HG02759 (cell line): ENCODE measurements around the gene TEF.
"Not testable (repeated sequence)": the region's sequence is repeated elsewhere in the genome, so short reads cannot be mapped to it uniquely, and the experiment has no call there.

Experiments used
- ATAC-seq: cut with Tn5 transposase; IDR thresholded peaks from one replicate; pipeline ENCODE4 v1.9.1; 2021; ENCODE audit warnings: mild to moderate bottlenecking, moderate library complexity; ENCODE audit not compliant: unreplicated experiment

TEF gene

DNA sequence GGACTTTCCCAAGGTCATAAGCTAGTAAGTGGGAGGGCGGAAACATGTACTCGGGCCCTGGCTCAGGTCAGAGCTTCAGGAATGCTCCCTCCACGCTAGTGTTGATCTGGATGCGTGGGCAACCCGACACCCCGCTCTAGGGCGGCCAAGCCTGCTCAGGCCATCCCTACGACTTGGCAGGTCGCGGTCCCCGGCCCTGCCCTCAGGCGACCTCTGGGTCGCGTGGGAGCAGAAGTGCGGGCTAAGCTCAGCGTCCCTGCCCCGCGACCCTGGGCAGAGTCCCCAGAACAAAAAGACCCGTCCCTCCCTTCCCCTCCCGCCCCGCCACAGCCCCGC, 781 bp upstream of the TEF start:
- peak; percentile 14 for ATAC-seq

- ATAC-seq: peak; percentile 37
Measured at GRCh38 chr22:41382098-41382578, 396 bp downstream of the TEF start.

DNA sequence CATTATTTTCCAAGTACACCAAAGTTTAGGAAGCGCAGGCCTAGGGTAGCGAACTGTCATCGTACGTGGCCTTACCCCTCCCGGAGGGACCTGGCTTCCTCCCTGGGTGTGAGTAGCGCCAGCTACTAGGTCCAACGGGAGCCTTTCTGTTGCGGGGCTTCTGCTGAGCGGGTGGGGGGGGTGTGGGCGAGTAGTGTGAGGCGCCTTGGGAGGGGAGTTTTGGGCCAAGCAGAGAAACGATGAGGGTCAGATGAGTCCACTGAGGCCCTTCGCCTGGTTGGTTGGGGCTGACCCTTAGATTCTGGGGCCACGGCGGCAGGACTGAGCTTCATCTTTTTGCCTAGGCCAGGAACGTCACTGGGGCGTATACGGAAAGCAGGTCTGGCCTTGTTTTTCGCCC, 868 bp downstream of the TEF start:
- no peak for ATAC-seq

- no peak for ATAC-seq
Measured at GRCh38 chr22:41383085-41383484, 1.3 kb downstream of the TEF start.

DNA sequence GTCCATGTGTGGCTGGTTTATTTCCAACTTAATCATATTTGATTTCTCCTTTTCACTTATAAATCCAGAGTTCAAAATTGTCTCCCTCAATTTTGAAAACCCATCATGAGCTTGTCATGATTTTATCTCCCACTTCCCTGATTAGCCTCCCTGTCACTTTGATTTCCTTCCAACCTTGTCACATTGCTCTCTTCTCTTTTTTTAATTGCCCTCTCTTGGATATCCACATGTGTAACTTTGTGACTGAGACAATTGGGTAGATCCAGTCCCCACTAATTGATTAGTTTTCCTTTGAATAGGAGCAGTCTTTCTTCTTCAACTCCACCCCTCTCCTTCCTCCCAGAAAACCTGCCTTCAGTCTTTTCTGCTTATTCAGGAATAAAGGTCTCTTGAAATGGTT, 2.4 kb downstream of the TEF start:
- ATAC-seq: no peak

DNA sequence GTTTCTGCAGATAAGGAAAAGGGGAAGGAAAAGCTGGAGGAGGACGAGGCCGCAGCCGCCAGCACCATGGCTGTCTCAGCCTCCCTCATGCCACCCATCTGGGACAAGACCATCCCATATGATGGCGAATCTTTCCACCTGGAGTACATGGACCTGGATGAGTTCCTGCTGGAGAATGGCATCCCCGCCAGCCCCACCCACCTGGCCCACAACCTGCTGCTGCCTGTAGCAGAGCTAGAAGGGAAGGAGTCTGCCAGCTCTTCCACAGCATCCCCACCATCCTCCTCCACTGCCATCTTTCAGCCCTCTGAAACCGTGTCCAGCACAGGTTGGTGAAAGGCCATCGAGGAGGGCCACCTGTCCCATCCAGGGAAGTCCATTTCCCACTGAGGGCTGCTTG, 5.6 kb downstream of the TEF start:
- no peak for ATAC-seq

- no peak for ATAC-seq
Measured at GRCh38 chr22:41394012-41394356, 12.2 kb downstream of the TEF start.

DNA sequence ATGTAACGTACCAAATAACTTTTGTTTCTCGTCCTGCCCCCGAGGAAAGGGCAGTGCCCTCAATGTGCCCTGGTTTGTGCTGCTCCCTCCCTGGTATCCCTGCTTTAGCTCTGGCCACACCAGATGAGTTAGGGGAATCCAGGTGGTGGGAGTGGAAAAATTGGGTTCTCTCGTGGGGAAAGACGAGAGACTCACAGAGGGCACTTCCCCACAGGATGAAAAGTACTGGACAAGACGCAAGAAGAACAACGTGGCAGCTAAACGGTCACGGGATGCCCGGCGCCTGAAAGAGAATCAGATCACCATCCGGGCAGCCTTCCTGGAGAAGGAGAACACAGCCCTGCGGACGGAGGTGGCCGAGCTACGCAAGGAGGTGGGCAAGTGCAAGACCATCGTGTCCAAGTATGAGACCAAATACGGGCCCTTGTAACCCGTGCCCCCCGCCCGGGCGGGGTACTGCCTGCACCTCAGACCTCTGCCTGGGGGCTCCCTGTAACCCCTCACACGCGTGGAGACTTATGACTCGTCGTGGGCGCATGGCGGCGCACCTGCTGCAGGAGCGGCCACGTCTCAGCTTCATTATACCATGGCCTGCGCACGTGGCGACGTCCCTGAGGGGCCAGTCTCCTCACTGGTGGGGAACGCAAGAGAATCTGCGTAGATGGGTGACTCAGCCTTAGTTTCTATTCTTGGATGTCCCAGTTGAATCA, 13.9 kb downstream of the TEF start:
- no peak for ATAC-seq

DNA sequence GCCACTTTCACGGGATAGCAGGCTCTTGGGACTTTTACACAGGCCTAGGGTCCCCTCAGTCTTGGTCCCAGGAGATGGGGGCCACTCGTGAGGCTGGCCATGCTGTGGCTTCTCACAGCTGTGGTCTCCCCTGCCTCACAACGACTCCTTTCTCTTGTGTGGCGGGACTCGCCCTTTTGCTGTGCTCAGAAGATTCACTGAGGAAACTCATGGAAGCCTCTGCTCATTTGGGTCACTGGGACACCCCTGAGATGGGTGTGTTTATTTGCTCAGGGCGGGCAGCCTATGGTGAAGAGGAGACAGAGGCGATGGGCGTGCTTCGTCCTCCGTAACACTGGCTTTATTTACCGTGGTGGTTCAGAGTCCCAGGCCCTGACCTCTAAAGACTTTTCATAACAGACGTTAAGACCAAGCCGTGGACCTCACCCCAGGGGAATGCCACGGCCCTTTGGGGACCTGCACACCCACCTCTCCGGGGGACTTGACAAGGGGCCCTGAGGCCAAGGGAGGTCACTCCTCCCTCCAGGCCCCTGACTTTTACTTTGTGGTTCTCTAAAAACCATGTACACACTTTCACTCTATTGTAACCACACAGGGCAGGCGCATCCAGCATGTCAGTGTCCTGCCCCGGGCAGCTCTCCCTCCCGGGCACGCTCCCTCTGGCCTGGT, 15.5 kb downstream of the TEF start:
- no peak for ATAC-seq

- no peak for ATAC-seq
Measured at GRCh38 chr22:41398921-41399320, 17.2 kb downstream of the TEF start.

DNA sequence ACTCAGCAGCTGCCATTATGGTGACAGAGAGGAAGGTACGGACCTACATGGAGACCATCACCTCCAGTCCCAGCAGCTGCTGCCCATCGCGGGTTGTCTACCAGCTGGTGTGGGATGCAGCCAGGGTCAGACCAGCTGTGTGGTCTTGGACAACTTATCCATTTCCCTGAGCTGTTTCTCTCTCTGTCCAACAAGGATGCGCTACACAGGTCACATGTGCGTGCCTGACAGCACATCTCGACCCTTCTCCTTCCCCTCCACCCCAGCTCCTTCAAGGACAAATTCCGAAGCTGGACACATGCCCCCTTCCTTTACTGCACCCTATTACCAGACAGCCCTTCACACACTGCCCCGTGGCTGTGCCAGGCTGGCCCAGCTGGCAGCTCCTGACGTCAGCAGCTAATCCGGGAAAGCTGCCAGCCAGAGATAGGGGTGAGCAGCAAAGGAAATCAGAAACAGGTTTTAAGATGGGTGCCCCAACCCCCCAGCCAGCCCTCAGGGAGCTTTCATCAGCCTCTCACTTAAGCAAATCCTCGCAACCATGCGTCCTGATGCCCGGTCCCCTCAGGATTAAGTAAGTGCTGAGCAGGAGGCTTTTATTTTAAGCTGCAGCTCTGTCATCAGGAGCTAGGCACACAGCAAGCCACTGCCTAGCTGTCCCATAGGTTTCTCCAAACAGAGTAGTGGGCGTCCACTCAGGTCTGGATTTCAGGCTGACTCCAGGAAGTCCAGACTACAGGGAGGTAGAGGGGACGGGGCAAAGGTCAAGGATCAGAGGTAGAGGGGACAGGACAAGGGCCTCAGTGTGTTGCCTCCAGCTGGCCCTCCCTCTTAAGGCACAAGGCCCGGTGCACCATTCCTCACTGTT, 20.3 kb downstream of the TEF start:
- no peak for ATAC-seq

GRCh38 chr22:41402851-41403250, 21.1 kb downstream of the TEF start:
- not testable (repeated sequence) for ATAC-seq

- ATAC-seq: peak; percentile 71
Measured at GRCh38 chr22:41403532-41404318, 22.0 kb downstream of the TEF start.

DNA sequence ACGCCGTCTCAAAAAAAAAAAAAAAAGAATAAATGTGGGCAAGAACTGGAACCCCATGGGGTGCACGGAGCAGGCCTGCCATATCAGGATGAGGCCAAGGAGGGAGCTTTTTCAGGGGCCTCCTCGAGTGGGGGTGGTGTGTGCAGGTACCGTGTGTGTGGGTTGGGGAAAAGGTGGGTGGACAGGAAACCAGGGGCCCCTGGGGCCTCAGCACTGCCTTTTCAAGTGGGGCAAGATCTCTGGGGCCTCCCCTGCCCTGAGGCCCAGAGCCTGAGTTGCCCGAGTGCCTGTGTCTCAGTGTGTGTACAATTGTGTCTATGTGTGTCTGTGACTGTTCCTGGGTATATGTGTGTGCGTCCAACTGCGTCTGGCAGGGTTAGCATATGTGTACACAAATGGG, 23.8 kb downstream of the TEF start:
- ATAC-seq: peak; percentile 37

GRCh38 chr22:41406410-41406809, 24.7 kb downstream of the TEF start:
- no peak for ATAC-seq

DNA sequence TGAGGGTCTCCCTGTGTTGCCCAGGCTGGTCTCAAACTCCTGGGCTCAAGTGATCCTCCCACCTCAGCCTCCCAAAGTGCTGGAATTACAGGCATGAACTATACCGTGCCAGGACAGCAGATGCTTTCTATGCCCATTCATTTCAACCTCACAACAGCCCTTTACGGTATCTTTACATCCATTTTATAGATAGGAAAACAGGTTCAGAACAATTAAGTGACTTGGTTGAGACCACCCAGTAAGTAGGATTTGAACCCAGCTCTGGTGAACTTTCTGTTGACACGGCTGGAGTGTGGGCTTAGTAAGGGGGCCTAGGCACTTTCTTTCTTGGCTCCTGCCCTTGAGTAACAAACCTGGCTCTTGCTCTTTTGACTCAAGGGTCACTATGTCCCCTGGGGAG, 25.7 kb downstream of the TEF start:
- ATAC-seq: no peak

DNA sequence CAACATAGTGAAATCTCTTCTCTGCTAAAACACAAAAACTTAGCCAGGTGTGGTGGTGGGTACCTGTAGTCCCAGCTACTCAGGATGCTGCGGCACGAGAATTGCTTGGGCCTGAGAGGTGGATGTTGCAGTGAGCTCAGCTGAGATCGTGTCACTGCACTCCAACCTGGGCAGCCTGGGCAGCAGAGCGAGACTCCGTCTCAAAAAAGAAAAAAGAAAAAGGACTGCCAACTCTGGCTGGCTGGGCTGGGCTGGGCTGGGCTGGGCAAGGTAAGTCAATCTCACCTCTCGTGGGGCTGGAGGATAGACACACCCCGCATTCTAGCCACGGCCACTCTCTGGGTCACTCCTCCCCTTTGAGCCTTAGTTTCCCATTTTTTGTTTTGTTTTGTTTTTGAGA, 26.9 kb downstream of the TEF start:
- no peak for ATAC-seq

DNA sequence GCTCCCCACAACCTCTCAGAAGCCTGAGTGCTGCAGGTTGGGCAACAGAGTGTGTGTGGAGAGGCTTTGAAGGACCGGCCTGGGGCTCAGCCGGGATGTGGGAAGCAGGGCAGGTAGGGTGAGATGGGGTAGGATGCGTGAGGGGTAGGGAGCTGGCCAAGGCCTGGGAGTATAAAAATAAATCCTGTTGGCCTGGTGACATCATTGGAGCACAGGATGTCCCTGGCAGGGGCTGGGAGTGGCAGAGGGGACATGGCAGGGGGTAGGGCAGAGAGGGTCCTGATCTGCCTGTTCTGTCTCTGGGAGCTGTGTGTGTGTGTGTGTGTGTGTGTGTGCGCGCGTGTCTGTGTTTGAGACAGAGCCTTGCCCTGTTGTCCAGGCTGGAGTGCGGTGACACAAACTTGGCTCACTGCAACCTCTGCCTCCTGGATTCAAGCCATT, 28.6 kb downstream of the TEF start:
- no peak for ATAC-seq

- no peak for ATAC-seq
Measured at GRCh38 chr22:41411021-41411851, 29.5 kb downstream of the TEF start.

GRCh38 chr22:41415554-41415953, 33.8 kb downstream of the TEF start:
- ATAC-seq: no peak
